ENCODE data around the gene MACROD2.

MACROD2 gene

GRCh38 chr20:15336011-15336410 is 1340.7 kb downstream of the MACROD2 start:
- no peak for DNase-seq

- DNase-seq = no peak
Observed at GRCh38 chr20:15336536-15336935, 1341.2 kb downstream of the MACROD2 start.

- no peak for DNase-seq
Observed at GRCh38 chr20:15339264-15339663, 1343.9 kb downstream of the MACROD2 start.

- no peak for DNase-seq
Observed at GRCh38 chr20:15342991-15343523, 1347.7 kb downstream of the MACROD2 start.

GRCh38 chr20:15345287-15345686 is 1350.0 kb downstream of the MACROD2 start:
- peak; percentile 24 for DNase-seq

- DNase-seq = no peak
Observed at GRCh38 chr20:15346657-15347280, 1351.5 kb downstream of the MACROD2 start.

GRCh38 chr20:15359056-15359455 is 1363.7 kb downstream of the MACROD2 start:
- peak; percentile 23 for DNase-seq

GRCh38 chr20:15362849-15363248 is 1367.5 kb downstream of the MACROD2 start:
- peak; percentile 54 for DNase-seq

- DNase-seq = no peak
Observed at GRCh38 chr20:15364781-15365180, 1369.5 kb downstream of the MACROD2 start.

GRCh38 chr20:15370370-15370769 is 1375.1 kb downstream of the MACROD2 start:
- no peak for DNase-seq

GRCh38 chr20:15374682-15375081 is 1379.4 kb downstream of the MACROD2 start:
- DNase-seq = no peak

GRCh38 chr20:15375836-15376235 is 1380.5 kb downstream of the MACROD2 start:
- DNase-seq = no peak

- DNase-seq = peak; percentile 26
Observed at GRCh38 chr20:15377603-15378002, 1382.3 kb downstream of the MACROD2 start.

GRCh38 chr20:15378151-15378550 is 1382.8 kb downstream of the MACROD2 start:
- DNase-seq = peak; percentile 26

- no peak for DNase-seq
Observed at GRCh38 chr20:15379681-15380296, 1384.5 kb downstream of the MACROD2 start.

GRCh38 chr20:15380770-15381169 is 1385.5 kb downstream of the MACROD2 start:
- DNase-seq = no peak

- no peak for DNase-seq
Observed at GRCh38 chr20:15387228-15387627, 1391.9 kb downstream of the MACROD2 start.

GRCh38 chr20:15395457-15395856 is 1400.1 kb downstream of the MACROD2 start:
- DNase-seq = no peak

GRCh38 chr20:15396026-15396425 is 1400.7 kb downstream of the MACROD2 start:
- DNase-seq = no peak

- no peak for DNase-seq
Observed at GRCh38 chr20:15396900-15397299, 1401.6 kb downstream of the MACROD2 start.

GRCh38 chr20:15399781-15400180 is 1404.5 kb downstream of the MACROD2 start:
- no peak for DNase-seq

GRCh38 chr20:15406072-15406471 is 1410.8 kb downstream of the MACROD2 start:
- no peak for DNase-seq

- no peak for DNase-seq
Observed at GRCh38 chr20:15411781-15412180, 1416.5 kb downstream of the MACROD2 start.

- DNase-seq = no peak
Observed at GRCh38 chr20:15415908-15416307, 1420.6 kb downstream of the MACROD2 start.

- no peak for DNase-seq
Observed at GRCh38 chr20:15419856-15420255, 1424.5 kb downstream of the MACROD2 start.

All from DMS53 (cell line).